HepG2 (cell line): ENCODE data around the gene CCDC85C. TPM values are rescaled to one million over a fixed set of nuclear protein-coding genes. Genes with fewer than 3 reads are reported as not detected.

Source experiments
- BRD4 ChIP-seq: sonication (generic); formaldehyde crosslinking; IDR thresholded peaks from 2 replicates; pipeline ENCODE4 v1.4.0; 2020; ENCODE audit warnings: missing genetic modification reagents
- EP300 ChIP-seq, 3 experiments: sonication (generic) in 1 of 3; formaldehyde crosslinking in 1 of 3; IDR thresholded peaks; 2 replicates each; pipeline versions ENCODE4 v1.5.1 to v1.6.1; 2011 to 2020; ENCODE audit warnings: low read depth in 2 of 3, low read length in 2 of 3, borderline replicate concordance in 1 of 3, improper control_type of control experiment in 1 of 3, mild to moderate bottlenecking in 1 of 3, missing genetic modification reagents in 1 of 3, moderate library complexity in 1 of 3
- FOXP4 ChIP-seq: sonication (generic); formaldehyde crosslinking; IDR thresholded peaks from 2 replicates; pipeline ENCODE4 v1.4.0; 2020; ENCODE audit warnings: missing genetic modification reagents
- HNF4A ChIP-seq: sonication (generic); formaldehyde crosslinking; IDR thresholded peaks from 2 replicates; pipeline ENCODE4 v1.4.0; 2020; ENCODE audit warnings: missing genetic modification reagents
- ISL2 ChIP-seq: sonication (generic); formaldehyde crosslinking; IDR thresholded peaks from 2 replicates; pipeline ENCODE4 v1.5.0; 2020; ENCODE audit warnings: missing genetic modification reagents
- JARID2 ChIP-seq: sonication (generic); formaldehyde crosslinking; IDR thresholded peaks from 2 replicates; pipeline ENCODE4 v1.8.1; 2023; ENCODE audit warnings: missing genetic modification reagents, inconsistent platforms; ENCODE audit not compliant: insufficient replicate concordance
- KDM5B ChIP-seq: sonication (generic); formaldehyde crosslinking; IDR thresholded peaks from 2 replicates; pipeline ENCODE4 v1.4.0; 2020; ENCODE audit warnings: missing genetic modification reagents, mild to moderate bottlenecking, borderline replicate concordance
- KLF11 ChIP-seq: IDR thresholded peaks from 2 replicates; pipeline ENCODE4 v1.6.1; 2016; ENCODE audit warnings: missing compliant biosample characterization
- MATR3 ChIP-seq: sonication (generic); formaldehyde crosslinking; IDR thresholded peaks from 2 replicates; pipeline ENCODE4 v1.4.0; 2020; ENCODE audit warnings: missing genetic modification reagents
- MAZ ChIP-seq, 2 experiments: sonication (generic) in 1 of 2; formaldehyde crosslinking in 1 of 2; IDR thresholded peaks; 2 replicates each; pipeline versions ENCODE4 v1.5.0 to v1.6.1; 2012 to 2020; ENCODE audit warnings: low read depth in 2 of 2, mild to moderate bottlenecking in 2 of 2, borderline replicate concordance in 1 of 2, improper control_type of control experiment in 1 of 2, low read length in 1 of 2, missing genetic modification reagents in 1 of 2, moderate library complexity in 1 of 2
- NFE2L1 ChIP-seq: sonication (generic); formaldehyde crosslinking; IDR thresholded peaks from 2 replicates; pipeline ENCODE4 v1.4.0; 2020; ENCODE audit warnings: missing genetic modification reagents, mild to moderate bottlenecking, borderline replicate concordance
- PBX2 ChIP-seq: IDR thresholded peaks from 2 replicates; pipeline ENCODE4 v1.6.1; 2016; ENCODE audit warnings: control low read depth
- SIX4 ChIP-seq: sonication (generic); formaldehyde crosslinking; IDR thresholded peaks from 2 replicates; pipeline ENCODE4 v1.4.0; 2020; ENCODE audit warnings: missing genetic modification reagents
- SMAD9 ChIP-seq: sonication (generic); formaldehyde crosslinking; IDR thresholded peaks from 2 replicates; pipeline ENCODE4 v1.5.1; 2020; ENCODE audit warnings: mild to moderate bottlenecking, missing genetic modification reagents
- SSRP1 ChIP-seq: IDR thresholded peaks from 2 replicates; pipeline ENCODE4 v1.6.1; 2016; ENCODE audit warnings: control low read depth
- TAF15 ChIP-seq: fragments of 200-400 bp; formaldehyde crosslinking; IDR thresholded peaks from one replicate; pipeline ENCODE4 v1.6.1; 2018; ENCODE audit warnings: mild to moderate bottlenecking, low read depth, low read length; ENCODE audit not compliant: poor library complexity, severe bottlenecking
- TBP ChIP-seq: sonication (generic); formaldehyde crosslinking; IDR thresholded peaks from 2 replicates; pipeline ENCODE4 v1.5.0; 2020; ENCODE audit warnings: missing genetic modification reagents
- TCF7 ChIP-seq: sonication (generic); IDR thresholded peaks from 2 replicates; pipeline ENCODE4 v1.6.1; 2016; ENCODE audit warnings: antibody characterized with exemption, low read depth
- TSC22D2 ChIP-seq: sonication (generic); formaldehyde crosslinking; IDR thresholded peaks from 2 replicates; pipeline ENCODE4 v1.5.1; 2020; ENCODE audit warnings: missing genetic modification reagents, mild to moderate bottlenecking, borderline replicate concordance
- ZMYM3 ChIP-seq: sonication (generic); formaldehyde crosslinking; IDR thresholded peaks from 2 replicates; pipeline ENCODE4 v1.5.1; 2020; ENCODE audit warnings: mild to moderate bottlenecking, missing genetic modification reagents
- ZNF101 ChIP-seq: sonication (generic); formaldehyde crosslinking; IDR thresholded peaks from 2 replicates; pipeline ENCODE4 v1.4.0; 2020; ENCODE audit warnings: mild to moderate bottlenecking, low read depth, missing genetic modification reagents, borderline replicate concordance
- ZNF792 ChIP-seq: IDR thresholded peaks from 2 replicates; pipeline ENCODE4 v1.6.1; 2016
- ZSCAN21 ChIP-seq: sonication (generic); formaldehyde crosslinking; IDR thresholded peaks from 2 replicates; pipeline ENCODE4 v1.8.0; 2022; ENCODE audit warnings: mild to moderate bottlenecking, missing genetic modification reagents, moderate library complexity, borderline replicate concordance
- ZSCAN9 ChIP-seq: IDR thresholded peaks from 2 replicates; pipeline ENCODE4 v1.6.1; 2016; ENCODE audit warnings: borderline replicate concordance
- polyA plus RNA-seq, 8 experiments: library from polyadenylated mRNA; depleted of rRNA in 3 of 8; stranded (reverse) in 7 of 8; unstranded in 1 of 8; fragments of >200 nt; fragmentation: Illumina TruSeq in 4 of 8; extraction: Trizol in 4 of 8; gene quantifications; 2 replicates each; pipeline versions ENCODE4 v1.2.1 to v1.2.3, GENCODE V29; 2011 to 2016; ENCODE audit warnings: low read depth in 4 of 8, missing spikeins in 1 of 8, mixed read lengths in 1 of 8; ENCODE audit not compliant: insufficient read depth in 1 of 8
- total RNA-seq, 5 experiments: library from RNA; depleted of rRNA; stranded (reverse); fragments of >200 nt; fragmentation: Illumina TruSeq; extraction: Trizol; gene quantifications; 2 replicates each; pipeline ENCODE4 v1.2.3, GENCODE V29; 2016; ENCODE audit warnings: low read depth in 1 of 5
- TF ChIP-seq, protein P1 (sequence below): sonication (generic); formaldehyde crosslinking; IDR thresholded peaks from 2 replicates; pipeline ENCODE4 v1.5.0; 2020; ENCODE audit warnings: missing genetic modification reagents, mild to moderate bottlenecking, borderline replicate concordance
- TF ChIP-seq, protein P2 (sequence below), 2 experiments: fragments of 450-650 bp in 1 of 2; sonication (generic) in 1 of 2; formaldehyde crosslinking; IDR thresholded peaks; 2 replicates each; pipeline versions ENCODE4 v1.5.0 to v1.8.0; 2020 to 2022; ENCODE audit warnings: mild to moderate bottlenecking in 1 of 2, missing genetic modification reagents in 1 of 2

Gene CCDC85C
- total and polyA plus RNA-seq, 2 of the 13 experiments (the other 11 are each of a cell fraction or from before 2014, with no cell fraction given), result 18.8 to 43.8 TPM

- TF ChIP-seq TBP (CRISPR knock-in tag), result no peak
- TF ChIP-seq TCF7, result no peak
- TF ChIP-seq BRD4, result no peak
- TF ChIP-seq SMAD9, result no peak
- no peak for TF ChIP-seq NFE2L1
- TF ChIP-seq KDM5B (CRISPR knock-in tag), result peak; percentile 76; the same call in 1 of the 2 replicates
- TF ChIP-seq ZNF792 (CRISPR knock-in tag), result no peak; the same call in 1 of the 2 replicates
- TF ChIP-seq, protein P1, sequence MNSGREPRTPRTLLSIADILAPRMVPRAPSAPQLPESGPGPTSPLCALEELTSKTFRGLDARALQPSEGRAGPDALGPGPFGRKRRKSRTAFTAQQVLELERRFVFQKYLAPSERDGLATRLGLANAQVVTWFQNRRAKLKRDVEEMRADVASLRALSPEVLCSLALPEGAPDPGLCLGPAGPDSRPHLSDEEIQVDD (CRISPR knock-in tag), result no peak
- peak; percentile 81 for TF ChIP-seq JARID2
- peak; percentile 78 for TF ChIP-seq MAZ (IDR thresholded peaks at IDR 0.05; ENCODE audit: borderline replicate concordance, low read depth, low read length)
- peak; percentile 59; the same call in 1 of the 2 replicates for TF ChIP-seq MAZ (CRISPR knock-in tag; IDR thresholded peaks at IDR 0.05; ENCODE audit: low read depth)
- TF ChIP-seq, protein P2, sequence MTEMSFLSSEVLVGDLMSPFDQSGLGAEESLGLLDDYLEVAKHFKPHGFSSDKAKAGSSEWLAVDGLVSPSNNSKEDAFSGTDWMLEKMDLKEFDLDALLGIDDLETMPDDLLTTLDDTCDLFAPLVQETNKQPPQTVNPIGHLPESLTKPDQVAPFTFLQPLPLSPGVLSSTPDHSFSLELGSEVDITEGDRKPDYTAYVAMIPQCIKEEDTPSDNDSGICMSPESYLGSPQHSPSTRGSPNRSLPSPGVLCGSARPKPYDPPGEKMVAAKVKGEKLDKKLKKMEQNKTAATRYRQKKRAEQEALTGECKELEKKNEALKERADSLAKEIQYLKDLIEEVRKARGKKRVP (CRISPR knock-in tag; IDR thresholded peaks at IDR 0.05), result no peak
- TF ChIP-seq EP300 (IDR thresholded peaks at IDR 0.05; ENCODE audit: low read depth in 2 of 2, low read length in 2 of 2), result no peak
- no peak for TF ChIP-seq EP300 (CRISPR knock-in tag; IDR thresholded peaks at IDR 0.05; ENCODE audit: borderline replicate concordance)
- TF ChIP-seq ISL2 (CRISPR knock-in tag), result 0 out of 2 replicates have a peak, but pooled peaks have one; percentile 15
- TF ChIP-seq ZSCAN9 (CRISPR knock-in tag), result no peak
- TF ChIP-seq SSRP1 (CRISPR knock-in tag), result no peak
- TF ChIP-seq KLF11 (CRISPR knock-in tag), result no peak
- TF ChIP-seq ZNF101 (CRISPR knock-in tag), result no peak
- no peak for TF ChIP-seq PBX2 (CRISPR knock-in tag)
- no peak; the same call in 1 of the 2 replicates for TF ChIP-seq HNF4A (CRISPR knock-in tag)
- no peak for TF ChIP-seq ZSCAN21 (CRISPR knock-in tag)
- TF ChIP-seq MATR3, result no peak
- TF ChIP-seq TAF15, result no peak
- no peak for TF ChIP-seq FOXP4 (CRISPR knock-in tag)
- TF ChIP-seq TSC22D2, result no peak
- no peak for TF ChIP-seq ZMYM3 (CRISPR knock-in tag)
- no peak for TF ChIP-seq SIX4
Measured at GRCh38 chr14:99480917-99481744, 122.9 kb downstream of the CCDC85C start, which contains the start of gene CCNK (continued).
